OCI-LY7 (cell line): ENCODE results near the gene NIF3L1.

ENCODE experiments used
- CTCF ChIP-seq: fragments of 200-600 bp; sonication (generic); conservative IDR thresholded peaks from 2 replicates; pipeline ENCODE4 v1.5.1; 2014; ENCODE audit warnings: mild to moderate bottlenecking, antibody characterized with exemption, low read length, moderate library complexity, mixed read lengths
- EZH2phosphoT487 ChIP-seq: fragments of 200-600 bp; sonication (generic); IDR thresholded peaks from 2 replicates; pipeline ENCODE4 v1.6.1; 2018; ENCODE audit warnings: low read depth, borderline replicate concordance, mild to moderate bottlenecking, mixed run types, antibody characterized with exemption, low read length, moderate library complexity, mixed read lengths

- TF ChIP-seq CTCF: no peak
- no peak for TF ChIP-seq EZH2phosphoT487
Observed at GRCh38 chr2:200869014-200869413, 20.2 kb upstream of the NIF3L1 start.
